Fibroblast of lung (primary cell): ENCODE results near the gene VEGFC. TPM values are rescaled to one million over a fixed set of nuclear protein-coding genes. Genes with fewer than 3 reads are reported as not detected.

ENCODE experiments used
- DNase-seq, 2 donors: peaks; one replicate each; pipeline versions ENCODE4 v3.0.0 to v3.0.0-alpha.2; 2010; ENCODE audit warnings: low read depth in 2 of 2
- H2AFZ ChIP-seq: 2 replicates; pipeline ENCODE4 v1.5.1; 2012; ENCODE audit warnings: low read length, control low read depth, inconsistent platforms
- H3K27ac ChIP-seq: 2 replicates; pipeline ENCODE4 v1.5.1; 2011; ENCODE audit warnings: low read length, control low read depth; ENCODE audit not compliant: insufficient read depth
- H3K27me3 ChIP-seq: 2 replicates; pipeline ENCODE4 v1.5.1; 2011; ENCODE audit warnings: mild to moderate bottlenecking, low read length; ENCODE audit not compliant: control insufficient read depth, insufficient read depth
- H3K36me3 ChIP-seq: 2 replicates; pipeline ENCODE4 v1.5.1; 2011; ENCODE audit warnings: low read length; ENCODE audit not compliant: control insufficient read depth, insufficient read depth
- H3K4me1 ChIP-seq: 2 replicates; pipeline ENCODE4 v1.5.1; 2011; ENCODE audit warnings: low read length; ENCODE audit not compliant: control insufficient read depth, insufficient read depth; ENCODE audit errors: extremely low read depth
- H3K4me2 ChIP-seq: 2 replicates; pipeline ENCODE4 v1.5.1; 2011; ENCODE audit warnings: low read length, control low read depth; ENCODE audit not compliant: insufficient read depth; ENCODE audit errors: extremely low read depth
- H3K4me3 ChIP-seq, 4 experiments: fragments of 200-600 bp in 1 of 4; sonication (generic) in 1 of 4; replicated peaks in 1 of 4; 2 replicates each; pipeline ENCODE4 v1.5.1; 2011 to 2016; ENCODE audit warnings: low read length in 4 of 4, low read depth in 3 of 4, mild to moderate bottlenecking in 3 of 4, control low read depth in 2 of 4, inconsistent platforms in 1 of 4, mixed read lengths in 1 of 4; ENCODE audit not compliant: insufficient read depth in 1 of 4; ENCODE audit errors: control extremely low read depth in 1 of 4
- H3K79me2 ChIP-seq: 2 replicates; pipeline ENCODE4 v1.5.1; 2012; ENCODE audit warnings: mild to moderate bottlenecking, low read length, inconsistent platforms; ENCODE audit not compliant: control insufficient read depth, insufficient read depth
- H3K9ac ChIP-seq: 2 replicates; pipeline ENCODE4 v1.5.1; 2011; ENCODE audit warnings: mild to moderate bottlenecking, low read length, control low read depth; ENCODE audit not compliant: insufficient read depth
- H3K9me3 ChIP-seq: 2 replicates; pipeline ENCODE4 v1.5.1; 2012; ENCODE audit warnings: low read depth, low read length; ENCODE audit not compliant: control insufficient read depth, insufficient read depth
- H4K20me1 ChIP-seq: 2 replicates; pipeline ENCODE4 v1.5.1; 2011; ENCODE audit warnings: low read length; ENCODE audit not compliant: control insufficient read depth, insufficient read depth; ENCODE audit errors: extremely low read depth
- EZH2 ChIP-seq: IDR thresholded peaks from 2 replicates; pipeline ENCODE4 v1.5.1; 2012; ENCODE audit warnings: low read length, control low read depth, mild to moderate bottlenecking; ENCODE audit errors: missing control alignments
- polyA plus RNA-seq, 2 donors: library from polyadenylated mRNA; depleted of rRNA in 1 of 2; stranded (reverse) in 1 of 2; unstranded in 1 of 2; fragments of >200 nt; gene quantifications; 2 replicates each; pipeline ENCODE4 v1.2.1, GENCODE V29; 2011 to 2012; ENCODE audit warnings: missing spikeins in 1 of 2
- total RNA-seq: library from RNA; depleted of rRNA; stranded (reverse); fragments of >200 nt; gene quantifications from 2 replicates; pipeline ENCODE4 v1.2.1, GENCODE V29; 2014
- TF ChIP-seq, protein P1 (sequence below), 2 donors: IDR thresholded peaks in 1 of 2; conservative IDR thresholded peaks in 1 of 2; 1 replicate in 1 of 2; 2 replicates in 1 of 2; pipeline ENCODE4 v1.5.1; 2011 to 2012; ENCODE audit warnings: low read length in 2 of 2, control low read depth in 1 of 2, inconsistent platforms in 1 of 2, low read depth in 1 of 2, mild to moderate bottlenecking in 1 of 2

The VEGFC gene
- total and polyA plus RNA-seq, 2 donors (not counting 1 experiment from before 2014, with no cell fraction given): 67.2 to 74.2 TPM

GRCh38 chr4:176780995-176781738 lies 11.6 kb downstream of the VEGFC start:
- TF ChIP-seq, protein P1, sequence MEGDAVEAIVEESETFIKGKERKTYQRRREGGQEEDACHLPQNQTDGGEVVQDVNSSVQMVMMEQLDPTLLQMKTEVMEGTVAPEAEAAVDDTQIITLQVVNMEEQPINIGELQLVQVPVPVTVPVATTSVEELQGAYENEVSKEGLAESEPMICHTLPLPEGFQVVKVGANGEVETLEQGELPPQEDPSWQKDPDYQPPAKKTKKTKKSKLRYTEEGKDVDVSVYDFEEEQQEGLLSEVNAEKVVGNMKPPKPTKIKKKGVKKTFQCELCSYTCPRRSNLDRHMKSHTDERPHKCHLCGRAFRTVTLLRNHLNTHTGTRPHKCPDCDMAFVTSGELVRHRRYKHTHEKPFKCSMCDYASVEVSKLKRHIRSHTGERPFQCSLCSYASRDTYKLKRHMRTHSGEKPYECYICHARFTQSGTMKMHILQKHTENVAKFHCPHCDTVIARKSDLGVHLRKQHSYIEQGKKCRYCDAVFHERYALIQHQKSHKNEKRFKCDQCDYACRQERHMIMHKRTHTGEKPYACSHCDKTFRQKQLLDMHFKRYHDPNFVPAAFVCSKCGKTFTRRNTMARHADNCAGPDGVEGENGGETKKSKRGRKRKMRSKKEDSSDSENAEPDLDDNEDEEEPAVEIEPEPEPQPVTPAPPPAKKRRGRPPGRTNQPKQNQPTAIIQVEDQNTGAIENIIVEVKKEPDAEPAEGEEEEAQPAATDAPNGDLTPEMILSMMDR (conservative IDR thresholded peaks at IDR 0.05 in 1 of 2, IDR thresholded peaks at IDR 0.05 in 1 of 2; ENCODE audit: low read depth in 1 of 2, low read length in 2 of 2): no peak
- no peak for TF ChIP-seq EZH2
- DNase-seq: peak; percentile 53 to 69
- no peaks in the 10 kb centered on the region for H3K9me3 ChIP-seq
- H3K27ac ChIP-seq: peak overlapping the region; percentile 21
- no peak overlapping the region for H3K9ac ChIP-seq
- no peaks in the 10 kb centered on the region for H3K27me3 ChIP-seq
- peaks cover 93% of the 10 kb centered on the region for H3K79me2 ChIP-seq
- H2AFZ ChIP-seq: no peak overlapping the region
- peaks cover 15% of the 10 kb centered on the region for H3K4me1 ChIP-seq
- H4K20me1 ChIP-seq: no peaks in the 10 kb centered on the region
- H3K4me2 ChIP-seq: peak overlapping the region; percentile 51
- H3K4me3 ChIP-seq: no peak overlapping the region
- H3K36me3 ChIP-seq: no peaks in the 10 kb centered on the region

DNA sequence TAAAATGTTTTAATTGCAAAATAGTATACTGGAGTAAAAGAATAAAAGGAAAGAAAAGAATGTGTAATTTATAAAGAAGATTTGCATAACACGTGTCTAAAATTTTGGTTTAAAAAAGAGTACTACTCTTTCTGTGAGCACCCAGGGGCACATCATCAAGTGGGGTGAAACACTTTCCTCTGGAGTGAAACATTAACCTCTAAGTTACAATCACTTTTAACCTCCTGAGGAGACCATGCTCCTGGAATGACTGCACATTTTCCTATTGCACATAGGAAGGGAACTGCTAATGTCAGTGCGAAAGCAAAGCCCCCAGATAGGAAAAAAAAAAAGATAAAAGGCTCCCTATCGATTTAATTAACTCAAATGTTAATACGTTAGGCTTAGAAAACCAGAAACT lies 13.3 kb downstream of the VEGFC start:
- no peaks in the 10 kb centered on the region for H3K27me3 ChIP-seq
- H3K27ac ChIP-seq: no peak overlapping the region
- no peak overlapping the region for H2AFZ ChIP-seq
- H3K4me3 ChIP-seq: no peak overlapping the region
- H4K20me1 ChIP-seq: no peaks in the 10 kb centered on the region
- H3K4me2 ChIP-seq: no peak overlapping the region
- no peaks in the 10 kb centered on the region for H3K36me3 ChIP-seq
- no peak for TF ChIP-seq EZH2
- TF ChIP-seq, protein P1 (conservative IDR thresholded peaks at IDR 0.05 in 1 of 2, IDR thresholded peaks at IDR 0.05 in 1 of 2; ENCODE audit: low read depth in 1 of 2, low read length in 2 of 2): no peak
- no peak for DNase-seq
- H3K4me1 ChIP-seq: peaks cover 13% of the 10 kb centered on the region
- no peaks in the 10 kb centered on the region for H3K9me3 ChIP-seq
- H3K9ac ChIP-seq: no peak overlapping the region
- peaks cover 91% of the 10 kb centered on the region for H3K79me2 ChIP-seq

DNA sequence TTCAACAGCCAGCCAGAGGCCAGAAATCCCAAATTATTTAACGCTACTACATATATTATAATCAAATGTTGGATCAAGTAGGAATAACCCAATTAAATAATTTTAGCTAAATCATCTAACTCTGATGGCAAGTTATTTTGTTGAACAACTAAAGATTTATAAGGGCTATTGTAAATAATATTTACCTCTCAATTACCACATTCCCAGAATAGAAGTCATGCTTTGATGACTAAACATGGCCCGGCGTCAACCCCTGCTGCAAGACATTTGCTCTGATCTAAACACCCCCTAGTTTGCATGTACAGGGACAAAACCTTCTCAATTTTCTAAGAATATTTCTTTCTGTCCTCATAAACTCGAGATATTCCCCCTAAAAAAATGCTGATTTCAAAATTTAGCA lies 14.2 kb downstream of the VEGFC start:
- no peak overlapping the region for H2AFZ ChIP-seq
- peak; percentile 84 to 85 for DNase-seq
- TF ChIP-seq EZH2: no peak
- TF ChIP-seq, protein P1 (conservative IDR thresholded peaks at IDR 0.05 in 1 of 2, IDR thresholded peaks at IDR 0.05 in 1 of 2; ENCODE audit: low read depth in 1 of 2, low read length in 2 of 2): no peak
- H3K27ac ChIP-seq: peak overlapping the region; percentile 41
- no peak overlapping the region for H3K9ac ChIP-seq
- peak overlapping the region in 1 of 4 experiments; percentile 24 for H3K4me3 ChIP-seq
- H3K27me3 ChIP-seq: no peaks in the 10 kb centered on the region
- no peaks in the 10 kb centered on the region for H3K9me3 ChIP-seq
- peaks cover 91% of the 10 kb centered on the region for H3K79me2 ChIP-seq
- peak overlapping the region; percentile 60 for H3K4me2 ChIP-seq
- peaks cover 13% of the 10 kb centered on the region for H3K4me1 ChIP-seq
- H4K20me1 ChIP-seq: no peaks in the 10 kb centered on the region
- no peaks in the 10 kb centered on the region for H3K36me3 ChIP-seq
